Colonic mucosa (tissue), 4 donors: ENCODE measurements around the gene TEC. TPM values are rescaled to one million over a fixed set of nuclear protein-coding genes. Genes with fewer than 3 reads are reported as not detected.

Experiments
- DNase-seq: peaks from one replicate; pipeline ENCODE4 v3.0.0-alpha.2; 2020
- H3K27ac ChIP-seq: fragments of 200-600 bp; one replicate; pipeline ENCODE4 v1.8.0; 2021
- H3K27me3 ChIP-seq: fragments of 200-600 bp; one replicate; pipeline ENCODE4 v1.8.0; 2021
- H3K36me3 ChIP-seq: fragments of 200-600 bp; one replicate; pipeline ENCODE4 v1.8.0; 2021
- H3K4me1 ChIP-seq: fragments of 200-600 bp; one replicate; pipeline ENCODE4 v1.8.0; 2021; ENCODE audit warnings: mild to moderate bottlenecking
- H3K4me3 ChIP-seq: fragments of 200-600 bp; one replicate; pipeline ENCODE4 v1.8.0; 2021
- H3K9ac ChIP-seq, 2 donors: one replicate each; pipeline ENCODE4 v1.7.0; 2013; ENCODE audit warnings: control low read depth in 2 of 2, low read depth in 2 of 2, low read length in 2 of 2
- H3K9me3 ChIP-seq: fragments of 200-600 bp; one replicate; pipeline ENCODE4 v1.8.0; 2021
- intact Hi-C: fragments of 100-400 bp; cut with DNase I; formaldehyde crosslinking; loops from one replicate; pipeline ENCODE4 v1.14.1; 2022
- total RNA-seq, 2 donors: library from RNA; stranded (reverse); fragmentation: NEBNext Ultra II Directional in 1 of 2; extraction: Animal tissue kit (Norgen Biotek cat#: 25700) in 1 of 2; gene quantifications; one replicate each; pipeline ENCODE4 v1.2.1, GENCODE V29; 2021
- TF ChIP-seq, protein P1 (sequence below): fragments of 200-600 bp; IDR thresholded peaks from one replicate; pipeline ENCODE4 v1.8.0; 2022; ENCODE audit warnings: antibody characterized with exemption, mild to moderate bottlenecking
- donor health status: healthy.
- donor health status: DM: no; HTN: no; CAD: no.
- donor health status: DM: no; HTN: no; CAD: no.

The TEC gene
- total RNA-seq, 2 donors from 2014 or later, result 2.1 to 2.9 TPM

DNA sequence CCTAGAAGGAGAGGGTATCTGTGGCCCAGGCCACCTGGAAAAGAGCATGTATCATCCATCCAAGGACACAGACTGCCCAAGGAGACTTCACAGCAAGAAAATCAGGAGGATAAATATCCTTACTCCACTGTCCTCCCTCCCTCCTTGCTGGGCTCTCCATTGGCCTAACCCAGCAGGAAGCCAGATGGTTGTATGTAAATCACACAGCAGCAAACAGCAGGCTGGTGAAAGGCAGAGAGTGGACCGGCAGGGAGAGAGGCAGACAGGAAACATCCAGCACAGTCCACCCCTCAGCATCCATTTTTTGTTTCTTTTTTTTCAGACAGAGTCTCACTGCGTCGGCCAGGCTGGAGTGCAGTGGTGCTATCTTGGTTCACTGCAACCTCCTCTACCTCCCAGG lies 153.1 kb downstream of the TEC start:
- no peaks in the 10 kb centered on the region for H3K27me3 ChIP-seq
- DNase-seq, result no peak
- TF ChIP-seq, protein P1, sequence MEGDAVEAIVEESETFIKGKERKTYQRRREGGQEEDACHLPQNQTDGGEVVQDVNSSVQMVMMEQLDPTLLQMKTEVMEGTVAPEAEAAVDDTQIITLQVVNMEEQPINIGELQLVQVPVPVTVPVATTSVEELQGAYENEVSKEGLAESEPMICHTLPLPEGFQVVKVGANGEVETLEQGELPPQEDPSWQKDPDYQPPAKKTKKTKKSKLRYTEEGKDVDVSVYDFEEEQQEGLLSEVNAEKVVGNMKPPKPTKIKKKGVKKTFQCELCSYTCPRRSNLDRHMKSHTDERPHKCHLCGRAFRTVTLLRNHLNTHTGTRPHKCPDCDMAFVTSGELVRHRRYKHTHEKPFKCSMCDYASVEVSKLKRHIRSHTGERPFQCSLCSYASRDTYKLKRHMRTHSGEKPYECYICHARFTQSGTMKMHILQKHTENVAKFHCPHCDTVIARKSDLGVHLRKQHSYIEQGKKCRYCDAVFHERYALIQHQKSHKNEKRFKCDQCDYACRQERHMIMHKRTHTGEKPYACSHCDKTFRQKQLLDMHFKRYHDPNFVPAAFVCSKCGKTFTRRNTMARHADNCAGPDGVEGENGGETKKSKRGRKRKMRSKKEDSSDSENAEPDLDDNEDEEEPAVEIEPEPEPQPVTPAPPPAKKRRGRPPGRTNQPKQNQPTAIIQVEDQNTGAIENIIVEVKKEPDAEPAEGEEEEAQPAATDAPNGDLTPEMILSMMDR, result no peak
- intact Hi-C loops, result no loop called here
- H3K36me3 ChIP-seq, result no peaks in the 10 kb centered on the region
- no peak overlapping the region for H3K27ac ChIP-seq
- H3K4me3 ChIP-seq, result no peak overlapping the region
- no peak overlapping the region for H3K9ac ChIP-seq
- no peaks in the 10 kb centered on the region for H3K4me1 ChIP-seq
- H3K9me3 ChIP-seq, result no peaks in the 10 kb centered on the region

DNA sequence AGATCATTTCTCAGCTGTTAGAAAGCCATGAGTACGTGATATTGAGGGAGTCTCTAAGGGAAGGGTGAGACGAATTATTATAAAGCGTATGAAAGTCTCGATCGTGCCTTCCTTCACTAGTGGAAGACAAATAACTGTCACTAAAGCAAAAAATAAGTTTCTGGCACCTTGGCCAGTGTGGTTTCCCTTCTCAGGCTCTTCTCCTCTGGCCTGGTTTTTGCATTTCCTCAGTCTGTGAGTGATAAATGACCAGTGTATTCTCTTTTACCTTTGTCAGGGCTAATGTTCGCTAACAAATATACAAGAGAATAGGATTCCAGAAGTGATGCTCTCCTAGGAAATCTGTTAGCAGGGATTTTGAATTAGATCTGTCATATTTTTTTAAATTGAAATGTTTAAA lies 155.2 kb downstream of the TEC start:
- H3K9ac ChIP-seq, result no peak overlapping the region
- H3K27ac ChIP-seq, result no peak overlapping the region
- H3K36me3 ChIP-seq, result no peaks in the 10 kb centered on the region
- no peaks in the 10 kb centered on the region for H3K9me3 ChIP-seq
- no peak overlapping the region for H3K4me3 ChIP-seq
- TF ChIP-seq, protein P1, result no peak
- intact Hi-C loops, result no loop called here
- no peak for DNase-seq
- no peaks in the 10 kb centered on the region for H3K27me3 ChIP-seq
- no peaks in the 10 kb centered on the region for H3K4me1 ChIP-seq

DNA sequence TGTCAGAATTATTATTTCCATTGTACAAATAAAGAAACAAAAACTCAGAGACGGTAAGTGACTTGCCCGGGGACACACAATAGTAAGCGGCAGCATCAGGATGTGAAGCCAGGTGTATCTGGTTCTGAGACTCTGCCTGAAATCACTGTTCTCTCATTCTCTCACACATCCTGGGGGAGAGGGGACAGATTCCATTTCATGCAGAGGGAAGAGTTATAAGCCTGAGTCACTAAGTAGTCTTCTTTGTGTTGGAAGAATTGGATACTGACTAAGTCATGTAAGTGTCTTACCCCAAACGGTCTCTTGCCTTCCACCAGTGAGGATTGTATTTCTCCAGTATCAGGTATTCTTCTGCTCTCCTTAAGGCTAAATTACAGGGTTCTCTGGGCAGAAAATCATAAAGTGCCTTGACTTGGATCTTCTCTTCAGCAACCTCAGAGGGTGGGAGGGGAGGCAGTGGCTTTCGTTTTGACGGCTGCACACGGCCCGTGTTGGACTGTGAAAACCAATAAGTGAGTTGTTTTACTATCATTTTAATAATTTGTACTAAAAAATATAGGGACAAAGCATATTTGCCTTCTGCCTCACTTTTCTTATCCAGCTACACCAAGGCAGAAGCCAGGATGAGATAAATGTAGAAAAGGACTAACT lies 157.5 kb downstream of the TEC start:
- TF ChIP-seq, protein P1, result no peak
- H3K36me3 ChIP-seq, result no peaks in the 10 kb centered on the region
- no peaks in the 10 kb centered on the region for H3K4me1 ChIP-seq
- no peak overlapping the region for H3K27ac ChIP-seq
- H3K9ac ChIP-seq, result no peak overlapping the region
- intact Hi-C loops, result no loop called here
- H3K4me3 ChIP-seq, result no peak overlapping the region
- no peak for DNase-seq
- no peaks in the 10 kb centered on the region for H3K9me3 ChIP-seq
- H3K27me3 ChIP-seq, result no peaks in the 10 kb centered on the region

DNA sequence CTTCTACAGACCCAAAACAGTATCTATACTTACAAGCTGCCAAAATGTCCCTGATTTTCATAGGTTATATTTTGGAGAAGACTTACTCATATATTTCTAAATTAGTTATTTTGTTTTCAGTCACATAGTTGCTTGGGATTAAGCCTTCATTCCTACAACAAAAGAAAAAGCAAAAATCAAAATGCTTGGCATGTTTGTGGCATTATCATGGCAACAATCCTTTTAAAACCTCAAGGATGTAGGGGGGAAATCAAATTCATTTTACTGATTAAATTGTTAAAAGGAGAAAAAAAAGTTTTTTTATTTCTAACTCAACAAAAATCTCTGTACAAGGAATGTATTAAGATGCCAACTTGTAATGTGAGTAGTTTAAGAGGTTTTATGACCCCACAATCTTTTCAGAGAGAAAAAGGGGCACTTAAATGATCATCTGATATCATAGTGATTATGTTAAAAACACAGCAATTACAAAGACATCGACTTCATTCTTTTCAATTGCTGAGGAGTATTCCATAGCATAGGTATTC lies 159.1 kb downstream of the TEC start:
- H3K27ac ChIP-seq, result no peak overlapping the region
- no peak overlapping the region for H3K4me3 ChIP-seq
- TF ChIP-seq, protein P1, result no peak
- DNase-seq, result no peak
- no peak overlapping the region for H3K9ac ChIP-seq
- no peaks in the 10 kb centered on the region for H3K27me3 ChIP-seq
- H3K4me1 ChIP-seq, result no peaks in the 10 kb centered on the region
- intact Hi-C loops, result no loop called here
- no peaks in the 10 kb centered on the region for H3K9me3 ChIP-seq
- H3K36me3 ChIP-seq, result no peaks in the 10 kb centered on the region

DNA sequence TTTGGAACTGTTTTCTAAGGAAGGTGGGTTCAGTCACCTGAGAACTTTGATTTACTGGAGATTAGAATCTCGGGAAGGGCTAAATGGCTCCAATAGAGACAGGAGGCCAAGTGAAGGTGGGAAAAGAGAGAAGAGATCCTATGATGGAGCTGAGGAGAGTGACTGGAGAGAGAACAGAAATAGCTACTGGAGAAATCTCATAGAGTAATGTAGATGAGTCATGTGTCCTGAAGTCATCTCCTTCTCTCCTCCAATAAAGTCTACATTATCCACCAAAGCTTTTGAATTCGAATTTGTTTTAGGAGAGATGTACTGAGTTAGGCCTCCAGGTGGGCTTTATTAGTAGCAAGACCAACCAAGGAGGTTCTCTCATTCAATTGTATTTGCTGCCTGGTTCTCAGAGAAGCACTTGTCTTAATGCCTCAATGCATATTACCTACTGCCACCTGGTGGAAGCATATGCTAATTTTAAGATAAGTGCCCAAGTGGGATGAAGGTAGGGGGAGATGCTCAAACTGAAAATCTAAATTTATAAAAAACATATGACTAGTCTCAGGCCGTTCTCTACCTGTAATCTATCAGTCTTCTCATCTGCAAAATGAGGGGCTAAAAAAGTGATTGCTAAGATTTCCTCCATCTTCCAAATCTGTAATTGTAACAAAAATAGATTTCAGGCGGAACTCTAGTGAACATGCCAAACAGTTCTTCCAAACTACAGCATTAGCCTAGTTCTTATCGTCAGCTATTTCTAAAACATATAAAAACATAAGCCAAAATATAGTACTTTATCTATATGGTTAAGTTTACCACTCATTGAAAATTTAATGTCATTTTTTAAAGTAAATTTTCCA lies 160.0 kb downstream of the TEC start:
- TF ChIP-seq, protein P1, result peak; percentile 38
- no peaks in the 10 kb centered on the region for H3K27me3 ChIP-seq
- no peaks in the 10 kb centered on the region for H3K36me3 ChIP-seq
- DNase-seq, result peak; percentile 28
- H3K4me3 ChIP-seq, result no peak overlapping the region
- intact Hi-C loops, result no loop called here
- no peak overlapping the region for H3K27ac ChIP-seq
- no peaks in the 10 kb centered on the region for H3K4me1 ChIP-seq
- H3K9ac ChIP-seq, result no peak overlapping the region
- H3K9me3 ChIP-seq, result no peaks in the 10 kb centered on the region
